OCI-LY3 (cell line): ENCODE measurements around the gene RAB7A.
"Not testable (repeated sequence)": the region's sequence is repeated elsewhere in the genome, so short reads cannot be mapped to it uniquely, and the experiment has no call there.

Experiments used
- H2AFZ ChIP-seq: fragments of 200-600, 300-600 bp; shearing (Covaris generic); 2 replicates; pipeline ENCODE4 v1.6.0; 2014; ENCODE audit warnings: antibody characterized with exemption, low read depth, low read length
- H3K27ac ChIP-seq: fragments of 200-600, 300-600 bp; sonication (generic); 2 replicates; pipeline ENCODE4 v1.5.1; 2014; ENCODE audit warnings: mild to moderate bottlenecking, low read length, moderate library complexity, mixed read lengths
- H3K27me3 ChIP-seq: fragments of 200-600, 300-600 bp; sonication (generic); 2 replicates; pipeline ENCODE4 v1.6.1; 2014; ENCODE audit warnings: low read depth, low read length, mixed read lengths
- H3K36me3 ChIP-seq: fragments of 200-600, 300-600 bp; sonication (generic); replicated peaks from 2 replicates; pipeline ENCODE3; 2014; ENCODE audit warnings: low read depth, low read length, mixed read lengths
- H3K4me1 ChIP-seq: fragments of 300-600, 200-600 bp; sonication (generic); 2 replicates; pipeline ENCODE4 v1.6.1; 2014; ENCODE audit warnings: low read length, mixed read lengths
- H3K4me2 ChIP-seq: fragments of 200-600, 300-600 bp; sonication (generic); 2 replicates; pipeline ENCODE4 v1.6.1; 2014; ENCODE audit warnings: low read length, mixed read lengths
- H3K4me3 ChIP-seq: fragments of 300-600, 200-600 bp; sonication (generic); 2 replicates; pipeline ENCODE4 v1.5.1; 2014; ENCODE audit warnings: antibody characterized with exemption, mild to moderate bottlenecking, low read length, moderate library complexity
- H3K79me2 ChIP-seq: fragments of 300-600, 200-600 bp; shearing (Covaris generic); 2 replicates; pipeline ENCODE4 v1.6.1; 2014; ENCODE audit warnings: mild to moderate bottlenecking, low read length, mixed read lengths
- H3K9ac ChIP-seq: fragments of 300-600, 200-600 bp; shearing (Covaris generic); 2 replicates; pipeline ENCODE4 v1.6.0; 2014; ENCODE audit warnings: mild to moderate bottlenecking, low read length, moderate library complexity
- H3K9me3 ChIP-seq: fragments of 200-600, 300-600 bp; shearing (Covaris generic); 2 replicates; pipeline ENCODE4 v1.6.1; 2014; ENCODE audit warnings: low read length, mixed read lengths; ENCODE audit not compliant: insufficient read depth
- H4K20me1 ChIP-seq: fragments of 200-600, 300-600 bp; sonication (generic); 2 replicates; pipeline ENCODE4 v1.6.1; 2016; ENCODE audit warnings: low read length, mixed read lengths; ENCODE audit not compliant: insufficient read depth
- EZH2phosphoT487 ChIP-seq: fragments of 200-600 bp; shearing (Covaris generic); IDR thresholded peaks from 2 replicates; pipeline ENCODE4 v1.6.1; 2018; ENCODE audit warnings: antibody characterized with exemption, mixed run types, low read depth
- TF ChIP-seq, protein P1 (sequence below): fragments of 200-600, 300-600 bp; sonication (generic); IDR thresholded peaks from 2 replicates; pipeline ENCODE4 v1.5.1; 2014; ENCODE audit warnings: antibody characterized with exemption, low read length, low read depth

RAB7A gene

GRCh38 chr3:128824132-128824850 is 98.3 kb downstream of the RAB7A start:
- Histone ChIP-seq H3K9ac (no peak overlapping the region), H3K4me1 (no peaks in the 10 kb centered on the region), H3K4me3 (no peak overlapping the region), H3K36me3 (peaks cover 9% of the 10 kb centered on the region), H3K27me3 (no peaks in the 10 kb centered on the region), H2AFZ (no peak overlapping the region), H3K4me2 (no peak overlapping the region), H3K79me2 (no peaks in the 10 kb centered on the region), H4K20me1 (no peaks in the 10 kb centered on the region), H3K27ac (no peak overlapping the region), H3K9me3 (no peaks in the 10 kb centered on the region)
- no peak for TF ChIP-seq EZH2phosphoT487
- TF ChIP-seq, protein P1, sequence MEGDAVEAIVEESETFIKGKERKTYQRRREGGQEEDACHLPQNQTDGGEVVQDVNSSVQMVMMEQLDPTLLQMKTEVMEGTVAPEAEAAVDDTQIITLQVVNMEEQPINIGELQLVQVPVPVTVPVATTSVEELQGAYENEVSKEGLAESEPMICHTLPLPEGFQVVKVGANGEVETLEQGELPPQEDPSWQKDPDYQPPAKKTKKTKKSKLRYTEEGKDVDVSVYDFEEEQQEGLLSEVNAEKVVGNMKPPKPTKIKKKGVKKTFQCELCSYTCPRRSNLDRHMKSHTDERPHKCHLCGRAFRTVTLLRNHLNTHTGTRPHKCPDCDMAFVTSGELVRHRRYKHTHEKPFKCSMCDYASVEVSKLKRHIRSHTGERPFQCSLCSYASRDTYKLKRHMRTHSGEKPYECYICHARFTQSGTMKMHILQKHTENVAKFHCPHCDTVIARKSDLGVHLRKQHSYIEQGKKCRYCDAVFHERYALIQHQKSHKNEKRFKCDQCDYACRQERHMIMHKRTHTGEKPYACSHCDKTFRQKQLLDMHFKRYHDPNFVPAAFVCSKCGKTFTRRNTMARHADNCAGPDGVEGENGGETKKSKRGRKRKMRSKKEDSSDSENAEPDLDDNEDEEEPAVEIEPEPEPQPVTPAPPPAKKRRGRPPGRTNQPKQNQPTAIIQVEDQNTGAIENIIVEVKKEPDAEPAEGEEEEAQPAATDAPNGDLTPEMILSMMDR, result no peak

DNA sequence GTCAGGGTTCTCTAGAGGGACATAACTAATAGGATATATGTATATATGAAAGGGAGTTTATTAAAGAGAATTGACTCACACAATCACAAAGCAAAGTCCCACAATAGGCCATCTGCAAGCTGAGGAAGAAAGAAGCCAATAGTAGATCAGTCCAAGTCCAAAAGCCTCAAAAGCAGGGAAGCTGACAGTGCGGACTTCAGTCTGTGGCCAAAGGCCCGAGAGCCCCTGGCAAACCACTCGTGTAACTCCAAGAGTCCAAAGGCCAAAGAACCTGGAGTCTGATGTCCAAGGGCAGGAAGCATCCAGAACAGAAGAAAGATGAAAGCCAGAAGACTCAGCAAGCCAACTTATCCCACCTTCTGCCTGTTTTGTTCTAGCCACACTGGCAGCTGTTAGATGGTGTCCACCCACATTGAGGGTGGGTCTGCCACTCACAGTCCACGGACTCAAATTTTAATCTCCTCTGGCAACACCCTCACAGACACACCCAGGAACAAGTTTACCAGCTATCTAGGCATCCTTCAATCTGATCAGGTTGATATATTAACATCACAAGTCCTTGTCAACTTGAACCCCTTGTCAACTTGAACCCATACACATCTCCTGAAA is 99.2 kb downstream of the RAB7A start:
- H3K27me3 ChIP-seq, result no peaks in the 10 kb centered on the region
- H3K4me3 ChIP-seq, result no peak overlapping the region
- no peaks in the 10 kb centered on the region for H3K79me2 ChIP-seq
- no peak overlapping the region for H3K27ac ChIP-seq
- no peaks in the 10 kb centered on the region for H3K9me3 ChIP-seq
- no peaks in the 10 kb centered on the region for H3K4me1 ChIP-seq
- H3K36me3 ChIP-seq, result peaks cover 3% of the 10 kb centered on the region
- H4K20me1 ChIP-seq, result no peaks in the 10 kb centered on the region
- TF ChIP-seq EZH2phosphoT487, result no peak
- TF ChIP-seq, protein P1, result no peak
- H3K4me2 ChIP-seq, result no peak overlapping the region
- no peak overlapping the region for H2AFZ ChIP-seq
- H3K9ac ChIP-seq, result no peak overlapping the region

- H3K4me3 ChIP-seq, H3K36me3 ChIP-seq, H2AFZ ChIP-seq, H4K20me1 ChIP-seq, H3K4me2 ChIP-seq, H3K79me2 ChIP-seq, H3K27me3 ChIP-seq, H3K9ac ChIP-seq, H3K27ac ChIP-seq, H3K9me3 ChIP-seq, H3K4me1 ChIP-seq: not testable (repeated sequence)
These were observed 103.1 kb downstream of the RAB7A start for GRCh38 chr3:128829087-128829486.

- not testable (repeated sequence) for H3K4me3 ChIP-seq, H3K4me2 ChIP-seq, H3K9me3 ChIP-seq, H3K79me2 ChIP-seq, H3K27ac ChIP-seq, H3K9ac ChIP-seq, H2AFZ ChIP-seq, H3K4me1 ChIP-seq, H3K36me3 ChIP-seq, H4K20me1 ChIP-seq, H3K27me3 ChIP-seq
These were observed 104.1 kb downstream of the RAB7A start for GRCh38 chr3:128829925-128830625.

GRCh38 chr3:128830762-128831161 is 104.8 kb downstream of the RAB7A start:
- not testable (repeated sequence) for H4K20me1 ChIP-seq, H3K9ac ChIP-seq, H3K27me3 ChIP-seq, H3K4me3 ChIP-seq, H3K4me2 ChIP-seq, H3K79me2 ChIP-seq, H3K9me3 ChIP-seq, H3K36me3 ChIP-seq, H3K27ac ChIP-seq, H2AFZ ChIP-seq
- H3K4me1 ChIP-seq, result peaks cover 11% of the 10 kb centered on the region

DNA sequence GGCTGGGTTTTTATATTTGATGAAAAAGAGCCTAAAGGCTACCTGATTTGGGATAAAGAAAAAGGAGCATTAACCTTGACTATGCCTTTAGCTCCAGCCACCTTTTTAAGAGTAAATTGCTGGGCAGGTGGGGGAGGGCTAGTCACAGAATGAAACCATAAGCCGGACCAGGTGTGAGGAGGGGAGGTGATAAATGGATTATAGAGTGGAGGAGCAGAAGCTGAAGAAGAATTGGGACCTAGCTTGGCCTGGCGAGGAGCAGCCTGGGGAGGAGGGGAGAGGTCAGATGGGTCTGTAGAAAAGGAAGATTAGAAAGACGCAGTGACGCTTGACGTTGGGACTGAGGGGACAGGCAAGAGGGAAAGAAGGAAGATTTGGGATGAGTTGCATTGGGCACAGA is 107.0 kb downstream of the RAB7A start:
- H3K4me1 ChIP-seq, result peaks cover 11% of the 10 kb centered on the region
- H2AFZ ChIP-seq, H3K4me2 ChIP-seq, H3K79me2 ChIP-seq, H3K4me3 ChIP-seq, H3K9me3 ChIP-seq, H3K9ac ChIP-seq, H3K27ac ChIP-seq, H4K20me1 ChIP-seq, H3K27me3 ChIP-seq, H3K36me3 ChIP-seq: not testable (repeated sequence)
